Prostate gland (tissue), 2 donors: ENCODE measurements around the gene KIF26B. TPM values are rescaled to one million over a fixed set of nuclear protein-coding genes. Genes with fewer than 3 reads are reported as not detected.
A peak's percentile ranks its signal among the peaks of the same experiment; 100 is the strongest.

Experiments used
- DNase-seq: peaks from one replicate; pipeline ENCODE4 v3.0.0-alpha.2; 2019; ENCODE audit warnings: low spot score
- H3K27ac ChIP-seq, 2 donors: fragments of 200-600 bp; sonication (generic); 2 replicates each; pipeline ENCODE4 v1.5.1; 2017 to 2019
- H3K27me3 ChIP-seq: fragments of 200-600 bp; sonication (generic); replicated peaks from 2 replicates; pipeline ENCODE4 v1.5.1; 2019; ENCODE audit not compliant: insufficient read depth
- H3K36me3 ChIP-seq, 2 donors: fragments of 200-600 bp; sonication (generic); 1 replicate in 1 of 2; 2 replicates in 1 of 2; pipeline versions ENCODE4 v1.5.1 to v1.8.1; 2017 to 2019
- H3K4me1 ChIP-seq: fragments of 200-600 bp; sonication (generic); replicated peaks from 2 replicates; pipeline ENCODE4 v1.5.1; 2019
- H3K4me3 ChIP-seq, 2 donors: fragments of 200-600 bp; sonication (generic); 2 replicates each; pipeline ENCODE4 v1.5.1; 2017 to 2019
- H3K9me3 ChIP-seq: fragments of 200-600 bp; sonication (generic); 2 replicates; pipeline ENCODE4 v1.5.1; 2017
- POLR2A ChIP-seq: fragments of 450-650 bp; IDR thresholded peaks from one replicate; pipeline ENCODE4 v1.6.1; 2016; ENCODE audit warnings: antibody characterized with exemption, mild to moderate bottlenecking
- POLR2AphosphoS5 ChIP-seq: sonication (generic); formaldehyde crosslinking; IDR thresholded peaks from one replicate; pipeline ENCODE4 v1.6.1; 2017; ENCODE audit warnings: antibody characterized with exemption
- WGBS: methylation state at CpG from one replicate; pipeline ENCODE4 v1.1.5; 2018; 5-methylcytosine and 5-hydroxymethylcytosine counted together
- intact Hi-C: fragments of 100-400 bp; cut with DNase I; formaldehyde crosslinking; loops from one replicate; pipeline ENCODE4 v1.14.2; 2022
- total RNA-seq, 2 donors: library from RNA; depleted of rRNA; stranded (reverse); fragments of >200 nt; gene quantifications; one replicate each; pipeline ENCODE4 v1.1.0, GENCODE V29; 2016
- TF ChIP-seq, protein P1 (sequence below), 4 experiments: fragments of 200-600 bp in 2 of 4; fragments of 450-650 bp in 2 of 4; sonication (generic) in 2 of 4; IDR thresholded peaks; 1 replicate in 3 of 4; 2 replicates in 1 of 4; pipeline ENCODE4 v1.5.1; 2016 to 2019; ENCODE audit warnings: antibody characterized with exemption in 4 of 4, mild to moderate bottlenecking in 2 of 4, moderate library complexity in 2 of 4

KIF26B gene
- total RNA-seq, 2 donors from 2014 or later = 3.3 to 3.8 TPM

DNA sequence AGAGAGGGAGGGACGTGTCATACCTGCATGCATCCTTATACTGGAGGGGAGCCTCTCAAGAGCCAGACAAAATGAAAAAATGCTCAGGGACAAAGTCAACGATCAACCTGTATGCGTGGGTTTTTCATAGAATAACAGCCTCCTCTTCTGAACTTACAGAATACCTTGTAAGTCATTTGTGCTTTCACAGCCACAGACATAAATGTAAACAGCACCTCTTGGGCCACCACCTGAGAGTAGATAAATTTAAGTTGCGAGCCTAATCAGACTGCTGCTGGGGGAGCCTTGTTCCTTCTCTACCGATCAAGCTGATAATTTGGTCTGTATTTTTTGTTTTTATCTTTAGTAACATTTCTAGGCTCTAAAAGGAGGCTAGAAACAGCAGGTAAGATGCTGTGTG is 223.1 kb downstream of the KIF26B start:
- intact Hi-C loops = no loop called here
- 73% methylated on average over 5 of the region's 5 CpGs for WGBS
- TF ChIP-seq, protein P1, sequence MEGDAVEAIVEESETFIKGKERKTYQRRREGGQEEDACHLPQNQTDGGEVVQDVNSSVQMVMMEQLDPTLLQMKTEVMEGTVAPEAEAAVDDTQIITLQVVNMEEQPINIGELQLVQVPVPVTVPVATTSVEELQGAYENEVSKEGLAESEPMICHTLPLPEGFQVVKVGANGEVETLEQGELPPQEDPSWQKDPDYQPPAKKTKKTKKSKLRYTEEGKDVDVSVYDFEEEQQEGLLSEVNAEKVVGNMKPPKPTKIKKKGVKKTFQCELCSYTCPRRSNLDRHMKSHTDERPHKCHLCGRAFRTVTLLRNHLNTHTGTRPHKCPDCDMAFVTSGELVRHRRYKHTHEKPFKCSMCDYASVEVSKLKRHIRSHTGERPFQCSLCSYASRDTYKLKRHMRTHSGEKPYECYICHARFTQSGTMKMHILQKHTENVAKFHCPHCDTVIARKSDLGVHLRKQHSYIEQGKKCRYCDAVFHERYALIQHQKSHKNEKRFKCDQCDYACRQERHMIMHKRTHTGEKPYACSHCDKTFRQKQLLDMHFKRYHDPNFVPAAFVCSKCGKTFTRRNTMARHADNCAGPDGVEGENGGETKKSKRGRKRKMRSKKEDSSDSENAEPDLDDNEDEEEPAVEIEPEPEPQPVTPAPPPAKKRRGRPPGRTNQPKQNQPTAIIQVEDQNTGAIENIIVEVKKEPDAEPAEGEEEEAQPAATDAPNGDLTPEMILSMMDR (IDR thresholded peaks at IDR 0.05) = no peak
- TF ChIP-seq POLR2A = no peak
- TF ChIP-seq POLR2AphosphoS5 = no peak

DNA sequence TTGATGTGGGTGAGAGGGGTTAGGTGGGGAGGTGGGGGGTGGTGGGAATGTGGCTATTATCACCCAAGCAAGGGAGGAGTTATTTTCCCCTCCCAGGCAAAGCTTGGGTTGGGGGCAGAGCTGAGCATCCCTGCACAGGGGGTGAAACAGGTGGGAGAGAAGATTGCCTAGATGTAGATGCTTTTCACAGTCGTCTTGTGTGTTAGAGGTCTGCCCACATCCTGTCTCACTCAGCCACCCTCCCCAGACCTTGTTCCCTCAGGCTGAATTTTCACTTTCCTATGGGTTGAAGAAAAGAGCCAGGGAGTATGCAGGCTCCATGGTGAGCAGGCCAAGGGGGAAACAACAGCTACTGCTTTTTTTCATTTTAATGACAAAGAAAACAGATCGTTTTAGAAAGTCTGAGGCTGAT is 223.5 kb downstream of the KIF26B start:
- Histone ChIP-seq H3K36me3 (no peaks in the 10 kb centered on the region), H3K9me3 (no peaks in the 10 kb centered on the region), H3K4me1 (no peaks in the 10 kb centered on the region), H3K27me3 (no peaks in the 10 kb centered on the region), H3K4me3 (no peak overlapping the region), H3K27ac (no peak overlapping the region)
- TF ChIP-seq POLR2A = no peak
- intact Hi-C loops = no loop called here
- no peak for DNase-seq
- 33% methylated on average over 2 of the region's 2 CpGs for WGBS

More for the DNA sequence above, 223.1 kb downstream of the KIF26B start:
- Histone ChIP-seq H3K4me3 (no peak overlapping the region), H3K36me3 (no peaks in the 10 kb centered on the region), H3K9me3 (no peaks in the 10 kb centered on the region), H3K4me1 (no peaks in the 10 kb centered on the region), H3K27me3 (no peaks in the 10 kb centered on the region), H3K27ac (no peak overlapping the region)
- no peak for DNase-seq

DNA sequence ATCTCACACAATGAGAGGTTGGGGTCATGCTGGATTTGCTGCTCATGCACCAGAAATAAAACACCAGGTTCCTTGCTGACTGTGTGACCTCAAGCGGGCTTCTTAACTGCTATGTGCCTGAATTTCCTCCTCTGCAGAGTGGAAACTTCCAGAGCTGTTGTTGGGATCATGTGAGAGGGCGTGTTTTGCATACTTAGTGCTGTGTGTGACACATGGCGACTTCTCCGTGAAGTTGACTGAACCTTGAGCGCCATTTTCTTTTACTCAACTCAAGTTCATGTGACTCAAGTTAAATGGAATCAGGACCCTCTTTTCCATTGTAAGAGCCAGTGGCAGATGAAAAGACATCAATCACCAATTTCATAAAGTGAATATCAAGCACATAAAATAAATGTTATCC is 224.0 kb downstream of the KIF26B start:
- Histone ChIP-seq H3K36me3 (no peaks in the 10 kb centered on the region), H3K27me3 (no peaks in the 10 kb centered on the region), H3K4me3 (no peak overlapping the region), H3K9me3 (no peaks in the 10 kb centered on the region), H3K4me1 (no peaks in the 10 kb centered on the region), H3K27ac (no peak overlapping the region)
- DNase-seq = no peak
- TF ChIP-seq, protein P1 (IDR thresholded peaks at IDR 0.05) = no peak
- TF ChIP-seq POLR2A (no peak), POLR2AphosphoS5 (no peak)
- intact Hi-C loops = no loop called here
- WGBS = 96% methylated on average over 5 of the region's 5 CpGs

DNA sequence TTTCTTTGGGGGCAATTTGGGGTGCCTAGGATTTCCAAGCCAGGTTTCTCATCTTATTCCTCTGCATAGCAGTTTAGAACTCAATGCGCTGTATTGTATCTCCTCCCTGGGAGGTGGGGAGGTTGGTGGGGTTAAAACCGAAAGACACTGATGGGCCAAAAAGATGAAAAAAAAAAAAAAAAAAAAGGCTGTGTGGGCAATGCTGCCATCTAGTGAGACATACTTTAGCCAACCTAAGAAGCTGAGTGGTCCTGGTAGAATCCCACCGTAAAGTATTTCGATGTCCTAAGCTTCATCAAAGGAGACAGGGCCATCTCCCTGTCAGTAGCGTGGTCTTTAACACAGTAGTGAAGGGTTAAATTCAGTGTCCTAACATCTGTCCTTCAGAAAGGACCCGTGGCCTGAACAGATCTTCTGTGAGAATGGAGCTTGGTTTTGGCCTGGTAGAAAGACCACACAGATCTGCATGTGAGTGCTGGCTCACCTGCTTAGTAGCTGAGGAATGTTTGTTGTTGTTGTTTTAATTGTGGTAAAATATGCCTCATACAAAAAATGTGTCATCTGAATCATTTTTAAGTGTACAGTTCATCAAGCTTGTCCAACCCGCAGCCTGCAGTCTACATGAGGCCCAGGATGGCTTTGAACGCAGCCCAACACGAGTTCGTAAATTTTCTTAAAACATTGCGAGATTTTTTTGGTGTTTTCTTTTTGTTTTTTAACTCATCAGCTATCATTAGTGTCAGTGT is 226.2 kb downstream of the KIF26B start:
- intact Hi-C loops = loop anchor here (2.0 to 5.0 kb wide), 2 partner anchors 224 to 621 kb away; no protein-coding TSS in a partner anchor
- DNase-seq = no peak
- Histone ChIP-seq H3K36me3 (no peaks in the 10 kb centered on the region), H3K9me3 (no peaks in the 10 kb centered on the region), H3K27me3 (no peaks in the 10 kb centered on the region), H3K4me1 (no peaks in the 10 kb centered on the region), H3K27ac (no peak overlapping the region), H3K4me3 (no peak overlapping the region)
- 92% methylated on average over 11 of the region's 11 CpGs for WGBS
- TF ChIP-seq, protein P1 (IDR thresholded peaks at IDR 0.05) = peak in 1 of 4 experiments; percentile 9
- TF ChIP-seq POLR2A = no peak

DNA sequence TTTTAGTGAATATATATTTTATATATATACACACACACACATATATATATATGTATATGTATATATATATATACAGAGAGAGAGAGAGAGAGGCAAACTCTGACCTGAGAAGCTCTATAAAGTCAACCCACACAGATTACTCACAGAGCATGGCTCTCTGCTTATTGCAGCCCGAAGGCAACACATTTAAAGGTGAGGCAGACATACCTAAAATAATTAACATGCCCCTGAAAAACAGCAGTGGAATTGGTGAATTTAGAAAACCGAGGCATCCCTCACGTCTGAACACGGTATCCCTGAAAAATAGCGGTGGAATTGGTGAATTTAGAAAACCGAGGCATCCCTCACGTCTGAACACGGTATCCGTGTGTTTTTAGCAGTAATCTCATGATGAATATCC is 228.2 kb downstream of the KIF26B start:
- intact Hi-C loops = loop anchor here (5.0 kb wide), 1 partner anchor 619 kb away; no protein-coding TSS in a partner anchor
- Histone ChIP-seq H3K9me3 (no peaks in the 10 kb centered on the region), H3K36me3 (no peaks in the 10 kb centered on the region), H3K4me3 (no peak overlapping the region), H3K27ac (no peak overlapping the region), H3K27me3 (no peaks in the 10 kb centered on the region), H3K4me1 (no peaks in the 10 kb centered on the region)
- TF ChIP-seq POLR2A = no peak
- TF ChIP-seq POLR2AphosphoS5 = no peak
- TF ChIP-seq, protein P1 (IDR thresholded peaks at IDR 0.05) = no peak
- 79% methylated on average over 9 of the region's 9 CpGs for WGBS
- no peak for DNase-seq
